ENCODE data around the gene PYURF. TPM values are rescaled to one million over a fixed set of nuclear protein-coding genes. Genes with fewer than 3 reads are reported as not detected.

Gene PYURF, protein sequence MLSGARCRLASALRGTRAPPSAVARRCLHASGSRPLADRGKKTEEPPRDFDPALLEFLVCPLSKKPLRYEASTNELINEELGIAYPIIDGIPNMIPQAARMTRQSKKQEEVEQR
- total RNA-seq: 49.2 and 68.7 TPM in 2 replicates

DNA sequence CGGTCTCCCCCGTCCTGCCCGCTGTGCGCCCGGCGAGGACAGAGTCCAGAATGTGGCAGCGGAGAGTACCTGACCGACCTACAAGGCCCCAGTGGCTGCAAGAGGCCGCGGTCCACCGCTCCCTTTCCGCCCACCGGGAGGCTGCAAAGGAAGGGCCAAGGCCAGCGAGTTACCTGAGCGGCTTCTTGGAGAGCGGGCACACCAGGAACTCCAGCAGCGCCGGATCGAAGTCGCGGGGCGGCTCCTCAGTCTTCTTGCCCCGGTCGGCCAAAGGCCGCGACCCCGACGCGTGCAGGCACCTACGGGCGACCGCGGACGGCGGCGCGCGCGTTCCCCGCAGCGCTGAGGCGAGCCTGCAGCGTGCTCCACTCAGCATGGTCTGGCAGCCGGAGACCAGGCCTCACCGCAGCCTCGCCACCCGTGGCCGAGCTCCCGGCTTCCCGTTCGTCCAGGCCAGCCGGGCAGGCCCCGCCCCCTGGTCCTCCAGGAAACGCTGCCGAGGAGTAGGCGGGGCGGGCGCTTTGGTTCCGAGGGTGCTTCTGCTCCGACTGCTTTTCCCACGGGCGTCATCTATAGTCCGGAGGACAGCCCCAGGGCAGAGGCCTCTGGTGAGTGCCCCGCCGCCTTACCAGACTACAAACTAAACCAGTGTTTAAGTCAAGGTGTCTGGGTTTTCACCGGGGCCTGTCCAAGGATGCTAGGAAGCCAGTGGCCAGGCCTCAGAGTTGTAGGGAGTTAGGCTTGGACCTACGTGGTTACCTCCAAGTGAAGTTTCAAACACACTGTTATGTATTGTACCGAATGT is at the start of gene PYURF:
Gene PYURF, minus strand, starts transcription at position 452 of the 805 bp plus-strand sequence. Its CDS starts 76 bp downstream, at position 376.

Other genes starting within 250 kb of the PYURF start
- 3.7 and 11.6 TPM in 2 replicates for gene PPM1K, start 239.2 kb downstream of the PYURF start, total RNA-seq
- gene HERC6, start 144.9 kb downstream of the PYURF start, total RNA-seq: 2.3 and 8.5 TPM in 2 replicates
- gene HERC5, start 66.7 kb downstream of the PYURF start, total RNA-seq: 0.33 and 0.76 TPM in 2 replicates
- 5.7 and 7.2 TPM in 2 replicates for gene HERC3, start 68.7 kb upstream of the PYURF start, total RNA-seq
- gene NAP1L5, start 174.1 kb upstream of the PYURF start, total RNA-seq: 2.0 and 2.9 TPM in 2 replicates

All from mesangial cell (primary cell).